Stimulated activated CD8-positive, alpha-beta memory T cell treated with anti-CD3 and anti-CD28 coated beads, Interleukin-4, amount 100 ng/mL, for 1 hour (primary cell): ENCODE measurements around the gene HSPA12B.
"Not testable (repeated sequence)": the region's sequence is repeated elsewhere in the genome, so short reads cannot be mapped to it uniquely, and the experiment has no call there.

Source experiments
- DNase-seq, 2 donors: peaks; one replicate each; pipeline ENCODE4 v3.0.0-alpha.2; 2020; ENCODE audit warnings: low read depth in 2 of 2, low spot score in 1 of 2

HSPA12B gene

GRCh38 chr20:3785240-3786125 lies 53.0 kb downstream of the HSPA12B start:
- no peak for DNase-seq

GRCh38 chr20:3786126-3786484 lies 53.6 kb downstream of the HSPA12B start:
- no peak for DNase-seq

- peak; percentile 72 to 78 for DNase-seq
Observed at GRCh38 chr20:3786665-3787323, 54.3 kb downstream of the HSPA12B start, which contains the start of gene CENPB. Gene CENPB (minus strand): TSS chr20:3786740. CDS start chr20:3786483, 257 bp downstream.

GRCh38 chr20:3787324-3788014 lies 55.0 kb downstream of the HSPA12B start:
- DNase-seq, result no peak

GRCh38 chr20:3788685-3789155 lies 56.2 kb downstream of the HSPA12B start:
- no peak for DNase-seq

GRCh38 chr20:3789201-3789600 lies 56.7 kb downstream of the HSPA12B start:
- not testable (repeated sequence) for DNase-seq

- DNase-seq, result not testable (repeated sequence)
Observed at GRCh38 chr20:3794168-3794567, 61.7 kb downstream of the HSPA12B start.

- DNase-seq, result no peak
Observed at GRCh38 chr20:3794701-3795420, 62.4 kb downstream of the HSPA12B start.

- DNase-seq, result peak; percentile 80 to 84
Observed at GRCh38 chr20:3795511-3796468, 63.3 kb downstream of the HSPA12B start, which contains the start of gene CDC25B. Gene CDC25B (plus strand): TSS chr20:3796310. CDS start chr20:3796532, 222 bp downstream.

GRCh38 chr20:3796477-3797225 lies 64.2 kb downstream of the HSPA12B start:
- no peak for DNase-seq

- no peak for DNase-seq
Observed at GRCh38 chr20:3797226-3797545, 64.7 kb downstream of the HSPA12B start.

GRCh38 chr20:3797592-3798372 lies 65.3 kb downstream of the HSPA12B start:
- no peak for DNase-seq

- DNase-seq, result no peak
Observed at GRCh38 chr20:3798373-3798768, 65.9 kb downstream of the HSPA12B start.

GRCh38 chr20:3798908-3799248 lies 66.4 kb downstream of the HSPA12B start:
- DNase-seq, result no peak

GRCh38 chr20:3800256-3800877 lies 67.9 kb downstream of the HSPA12B start:
- DNase-seq, result no peak

GRCh38 chr20:3800878-3801260 lies 68.4 kb downstream of the HSPA12B start:
- DNase-seq, result no peak

GRCh38 chr20:3801299-3801698 lies 68.8 kb downstream of the HSPA12B start:
- no peak for DNase-seq

- DNase-seq, result no peak
Observed at GRCh38 chr20:3801846-3802245, 69.4 kb downstream of the HSPA12B start.
